Activated CD4-positive, alpha-beta T cell treated with anti-CD3 and anti-CD28 coated beads for 36 hours (primary cell): ENCODE results near the gene C16orf78. TPM values are rescaled to one million over a fixed set of nuclear protein-coding genes. Genes with fewer than 3 reads are reported as not detected.

Experiments
- ATAC-seq: fragments of 200-7000 bp; cut with Tn5 transposase; one replicate; pipeline ENCODE4 v1.10.0; 2021; ENCODE audit warnings: mild to moderate bottlenecking, moderate library complexity
- CTCF ChIA-PET: fragments of 350-600 bp; sonication (Branson Sonifier 250); formaldehyde crosslinking; loops from one replicate; lab custom pipeline; 2021; ENCODE audit warnings: antibody characterized with exemption; lab: Charles Lee
- POLR2A ChIA-PET: fragments of 350-600 bp; sonication (Branson Sonifier 250); formaldehyde crosslinking; loops from one replicate; lab custom pipeline; 2021; ENCODE audit warnings: antibody characterized with exemption, inconsistent platforms; lab: Charles Lee
- DNase-seq: peaks from one replicate; pipeline ENCODE4 v3.0.0-alpha.2; 2020
- H3K27ac Mint-ChIP-seq: one replicate; pipeline ENCODE4 v1.8.0; 2021; ENCODE audit warnings: mixed read lengths
- H3K27me3 Mint-ChIP-seq: one replicate; pipeline ENCODE4 v1.8.0; 2021; ENCODE audit warnings: mixed read lengths
- H3K36me3 Mint-ChIP-seq: one replicate; pipeline ENCODE4 v1.8.0; 2021; ENCODE audit warnings: low read depth, mixed read lengths
- H3K4me1 Mint-ChIP-seq: one replicate; pipeline ENCODE4 v1.8.0; 2021; ENCODE audit warnings: mixed read lengths
- H3K4me3 Mint-ChIP-seq: one replicate; pipeline ENCODE4 v1.8.0; 2021; ENCODE audit warnings: mild to moderate bottlenecking, moderate library complexity, mixed read lengths
- H3K9me3 Mint-ChIP-seq: one replicate; pipeline ENCODE4 v1.8.0; 2021; ENCODE audit warnings: low read depth, mixed read lengths
- intact Hi-C, 2 experiments: fragments of 100-400 bp; cut with DNase I in 1 of 2; cut with micrococcal nuclease in 1 of 2; formaldehyde crosslinking; loops; one replicate each; pipeline versions ENCODE4 v1.14.2 to v1.15.1; 2022 to 2024; cut with DNase I, micrococcal nuclease
- total RNA-seq, 2 experiments: library from RNA; stranded (reverse); gene quantifications; one replicate each; pipeline ENCODE4 v1.2.3, GENCODE V29; 2021

The C16orf78 gene
- not detected for total RNA-seq

DNA sequence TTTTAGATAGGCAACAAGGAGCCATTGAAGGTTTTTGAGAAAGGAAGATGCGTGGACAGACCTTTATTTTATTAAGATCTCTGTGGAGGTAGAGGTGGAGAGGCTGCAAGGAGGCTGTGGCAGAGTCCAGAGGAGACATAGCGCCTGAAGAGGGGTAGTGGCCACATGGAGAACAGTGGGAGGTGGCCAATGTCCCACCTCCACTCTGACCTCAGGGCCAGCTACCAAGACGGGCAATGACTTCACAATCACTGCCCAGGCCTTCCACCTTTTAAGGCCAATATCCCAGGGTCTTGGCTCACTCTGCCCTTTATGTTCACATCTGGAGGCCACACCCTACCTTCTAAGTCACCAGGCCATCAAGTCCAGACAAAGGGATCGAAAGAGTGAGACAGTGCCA lies at the start of gene C16orf78:
Gene C16orf78, plus strand, starts transcription at position 301 of the 400 bp plus-strand sequence. CDS start 136 bp downstream, outside the sequence.
- no peaks in the 10 kb centered on the region for H3K36me3 Mint-ChIP-seq
- DNase-seq (no peak), ATAC-seq (no peak)
- no peak within 1 kb of the TSS for H3K27ac Mint-ChIP-seq
- no peaks in the 10 kb centered on the region for H3K4me1 Mint-ChIP-seq
- ChIA-PET POLR2A (no interaction called here), CTCF (no interaction called here)
- no peaks in the 10 kb centered on the region for H3K9me3 Mint-ChIP-seq
- peaks cover 11% of the 10 kb centered on the region for H3K27me3 Mint-ChIP-seq
- no peak within 1 kb of the TSS for H3K4me3 Mint-ChIP-seq
- intact Hi-C loops, result no loop called here

- Mint-ChIP-seq H3K27ac (no peak overlapping the region), H3K4me1 (no peaks in the 10 kb centered on the region), H3K36me3 (no peaks in the 10 kb centered on the region), H3K27me3 (peaks cover 15% of the 10 kb centered on the region), H3K9me3 (peaks cover 6% of the 10 kb centered on the region), H3K4me3 (no peak overlapping the region)
- no peak for ATAC-seq
- DNase-seq, result no peak
- ChIA-PET CTCF (no interaction called here), POLR2A (no interaction called here)
- intact Hi-C loops, result no loop called here
These were observed 48.9 kb upstream of the C16orf78 start for GRCh38 chr16:49324703-49325102.

GRCh38 chr16:49327466-49327865 lies 46.1 kb upstream of the C16orf78 start:
- ChIA-PET POLR2A (no interaction called here), CTCF (no interaction called here)
- Mint-ChIP-seq H3K4me3 (no peak overlapping the region), H3K9me3 (no peaks in the 10 kb centered on the region), H3K27ac (no peak overlapping the region), H3K36me3 (no peaks in the 10 kb centered on the region), H3K27me3 (peaks cover 11% of the 10 kb centered on the region), H3K4me1 (no peaks in the 10 kb centered on the region)
- ATAC-seq (no peak), DNase-seq (no peak)
- intact Hi-C loops, result no loop called here

DNA sequence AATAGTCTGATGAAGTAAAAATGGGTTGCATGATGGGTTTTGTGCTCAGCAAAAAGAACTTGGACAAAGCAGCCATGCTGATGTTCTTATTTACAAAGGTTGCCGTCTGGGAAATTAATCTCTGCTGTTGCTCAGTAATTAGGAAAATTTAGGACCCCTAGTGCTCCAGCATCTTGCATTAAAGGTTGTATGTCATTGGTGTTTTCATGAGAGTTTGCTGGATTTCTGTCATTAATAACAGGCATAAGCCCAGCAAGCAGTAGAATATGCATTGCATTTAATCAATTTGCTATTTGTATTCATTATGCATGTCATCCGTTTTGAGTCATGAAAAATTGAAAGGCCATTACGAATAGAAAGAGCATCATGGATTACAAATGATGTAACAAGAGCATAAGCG lies 45.3 kb upstream of the C16orf78 start:
- intact Hi-C loops, result no loop called here
- DNase-seq (no peak), ATAC-seq (no peak)
- H3K9me3 Mint-ChIP-seq, result no peaks in the 10 kb centered on the region
- POLR2A ChIA-PET, result no interaction called here
- CTCF ChIA-PET, result no interaction called here
- H3K4me3 Mint-ChIP-seq, result no peak overlapping the region
- no peak overlapping the region for H3K27ac Mint-ChIP-seq
- no peaks in the 10 kb centered on the region for H3K36me3 Mint-ChIP-seq
- no peaks in the 10 kb centered on the region for H3K4me1 Mint-ChIP-seq
- peaks cover 11% of the 10 kb centered on the region for H3K27me3 Mint-ChIP-seq

DNA sequence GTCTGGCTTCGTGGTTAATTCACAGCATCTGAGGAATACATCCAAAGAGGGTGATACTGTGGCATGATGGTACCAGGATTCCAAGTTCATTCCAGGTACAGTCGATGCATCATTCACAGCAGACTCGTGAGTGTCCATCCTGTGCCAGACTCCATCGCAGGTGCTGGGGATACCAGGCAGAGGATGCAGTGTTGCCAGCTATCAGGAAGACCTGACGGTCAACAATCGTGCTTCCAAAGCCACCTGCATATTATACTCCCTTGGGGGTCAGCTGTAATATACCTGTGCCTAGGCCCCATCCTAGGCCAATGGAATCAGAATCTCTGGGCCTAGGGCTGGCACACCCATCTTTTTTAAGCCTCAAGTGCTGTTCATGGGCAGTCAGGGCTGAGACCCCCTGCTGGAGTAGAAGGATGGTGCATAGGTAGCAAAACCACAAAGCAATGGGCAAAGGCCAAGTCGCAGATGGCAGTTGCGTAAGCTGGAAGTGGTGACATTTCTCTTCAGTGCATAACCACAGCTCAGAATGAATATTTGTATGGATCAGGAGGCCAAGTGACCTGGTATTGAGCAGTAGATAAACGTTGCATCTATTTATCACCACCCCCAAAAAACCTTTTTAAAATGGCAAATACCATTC lies 42.9 kb upstream of the C16orf78 start:
- H3K27ac Mint-ChIP-seq, result no peak overlapping the region
- intact Hi-C loops, result no loop called here
- DNase-seq (no peak), ATAC-seq (no peak)
- no peaks in the 10 kb centered on the region for H3K4me1 Mint-ChIP-seq
- CTCF ChIA-PET, result interaction anchor here (0.6 kb wide), 1 partner anchor 49 kb away, joined by 3 read pairs; no protein-coding TSS in a partner anchor
- H3K36me3 Mint-ChIP-seq, result no peaks in the 10 kb centered on the region
- no peaks in the 10 kb centered on the region for H3K9me3 Mint-ChIP-seq
- POLR2A ChIA-PET, result no interaction called here
- no peak overlapping the region for H3K4me3 Mint-ChIP-seq
- peaks cover 5% of the 10 kb centered on the region for H3K27me3 Mint-ChIP-seq

GRCh38 chr16:49332589-49333258 lies 40.9 kb upstream of the C16orf78 start:
- Mint-ChIP-seq H3K4me1 (no peaks in the 10 kb centered on the region), H3K27ac (no peak overlapping the region), H3K36me3 (no peaks in the 10 kb centered on the region), H3K4me3 (no peak overlapping the region), H3K27me3 (peaks cover 12% of the 10 kb centered on the region), H3K9me3 (no peaks in the 10 kb centered on the region)
- DNase-seq (no peak), ATAC-seq (no peak)
- CTCF ChIA-PET, result interaction anchor here (0.6 kb wide), 1 partner anchor 599 kb away, joined by 3 read pairs; no protein-coding TSS in a partner anchor
- intact Hi-C loops, result no loop called here
- POLR2A ChIA-PET, result no interaction called here

DNA sequence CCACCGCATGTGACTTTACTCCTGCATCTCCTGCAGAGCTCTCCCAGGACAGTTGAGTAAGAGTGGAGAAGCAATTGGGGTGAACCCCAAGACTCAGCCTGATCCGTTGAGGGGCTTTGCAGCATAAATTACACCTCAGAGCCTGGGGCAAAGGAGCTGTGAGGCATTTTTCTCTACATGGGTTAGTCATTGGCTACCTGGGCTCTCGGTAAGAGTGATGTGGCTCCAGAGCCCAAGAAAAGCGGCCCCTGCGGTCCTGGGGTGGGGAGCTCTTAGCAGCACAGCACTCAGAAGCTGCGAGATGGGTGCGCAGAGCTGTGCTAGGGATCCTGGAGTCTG lies 40.4 kb upstream of the C16orf78 start:
- H3K9me3 Mint-ChIP-seq, result no peaks in the 10 kb centered on the region
- no peak overlapping the region for H3K27ac Mint-ChIP-seq
- no peaks in the 10 kb centered on the region for H3K36me3 Mint-ChIP-seq
- intact Hi-C loops, result no loop called here
- DNase-seq, result no peak
- CTCF ChIA-PET, result interaction anchor here (0.6 kb wide), 1 partner anchor 598 kb away, joined by 3 read pairs; no protein-coding TSS in a partner anchor
- ATAC-seq, result no peak
- no peak overlapping the region for H3K4me3 Mint-ChIP-seq
- H3K4me1 Mint-ChIP-seq, result no peaks in the 10 kb centered on the region
- peaks cover 13% of the 10 kb centered on the region for H3K27me3 Mint-ChIP-seq
- POLR2A ChIA-PET, result no interaction called here

GRCh38 chr16:49335828-49336227 lies 37.8 kb upstream of the C16orf78 start:
- no peaks in the 10 kb centered on the region for H3K9me3 Mint-ChIP-seq
- H3K27ac Mint-ChIP-seq, result no peak overlapping the region
- CTCF ChIA-PET, result no interaction called here

DNA sequence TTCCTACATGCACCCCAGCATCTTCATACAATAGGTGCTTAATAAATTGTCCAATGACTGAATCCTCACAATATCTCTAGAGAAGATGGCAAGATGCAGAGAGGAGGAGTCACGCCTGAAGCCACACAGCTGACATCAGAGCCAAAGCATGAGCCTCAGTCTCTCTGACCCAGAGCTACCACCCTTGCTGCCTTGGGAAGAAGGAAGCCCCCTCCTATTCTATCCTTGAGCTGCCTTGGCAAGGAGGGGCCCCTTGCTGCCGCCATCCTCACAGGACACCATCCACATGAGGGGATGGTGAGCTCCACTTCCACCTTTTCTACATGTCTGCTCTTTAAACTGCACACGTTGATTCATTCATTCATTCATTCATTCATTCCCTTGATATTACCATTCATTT lies 37.0 kb upstream of the C16orf78 start:
- no peak overlapping the region for H3K27ac Mint-ChIP-seq
- POLR2A ChIA-PET, result no interaction called here
- ATAC-seq (no peak), DNase-seq (no peak)
- H3K27me3 Mint-ChIP-seq, result peaks cover 18% of the 10 kb centered on the region
- H3K4me3 Mint-ChIP-seq, result no peak overlapping the region
- no peaks in the 10 kb centered on the region for H3K9me3 Mint-ChIP-seq
- H3K36me3 Mint-ChIP-seq, result no peaks in the 10 kb centered on the region
- H3K4me1 Mint-ChIP-seq, result no peaks in the 10 kb centered on the region
- intact Hi-C loops, result no loop called here
- CTCF ChIA-PET, result no interaction called here

More at GRCh38 chr16:49335828-49336227, 37.8 kb upstream of the C16orf78 start:
- intact Hi-C loops, result no loop called here
- H3K4me3 Mint-ChIP-seq, result no peak overlapping the region
- ATAC-seq (no peak), DNase-seq (no peak)
- no peaks in the 10 kb centered on the region for H3K36me3 Mint-ChIP-seq
- peaks cover 17% of the 10 kb centered on the region for H3K27me3 Mint-ChIP-seq
- POLR2A ChIA-PET, result no interaction called here
- no peaks in the 10 kb centered on the region for H3K4me1 Mint-ChIP-seq

DNA sequence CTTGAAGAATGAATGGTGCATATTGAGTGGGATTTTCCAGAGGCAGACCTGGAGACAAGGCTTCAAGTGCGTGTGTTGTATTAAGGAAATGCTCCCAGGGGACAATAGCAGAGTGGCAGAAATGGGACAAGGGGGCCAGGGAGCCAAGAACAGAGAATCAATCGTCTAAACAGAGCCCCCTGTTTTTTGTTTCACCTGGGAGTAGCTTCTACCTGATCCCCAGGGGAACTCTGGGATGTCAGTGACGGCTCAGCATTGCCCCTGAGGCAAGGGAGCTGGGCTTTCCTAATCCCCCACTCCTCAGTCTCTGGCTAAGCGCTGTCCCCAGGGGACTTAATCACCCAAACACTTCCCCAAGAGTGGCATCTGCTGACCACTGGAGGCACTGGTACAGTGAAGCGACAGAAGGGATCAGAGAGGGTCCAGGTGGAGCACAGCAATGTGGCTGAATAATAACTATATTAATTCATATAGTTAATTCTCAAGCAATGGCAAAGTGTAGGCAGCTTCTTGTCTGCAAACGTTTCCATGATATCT lies 35.7 kb upstream of the C16orf78 start:
- Mint-ChIP-seq H3K4me3 (no peak overlapping the region), H3K36me3 (no peaks in the 10 kb centered on the region), H3K27me3 (peaks cover 20% of the 10 kb centered on the region), H3K4me1 (no peaks in the 10 kb centered on the region), H3K27ac (no peak overlapping the region), H3K9me3 (no peaks in the 10 kb centered on the region)
- ChIA-PET CTCF (no interaction called here), POLR2A (no interaction called here)
- no peak for DNase-seq
- ATAC-seq, result no peak
- intact Hi-C loops, result no loop called here

GRCh38 chr16:49338611-49339265 lies 34.9 kb upstream of the C16orf78 start:
- DNase-seq, result no peak
- ChIA-PET CTCF (no interaction called here), POLR2A (no interaction called here)

More at GRCh38 chr16:49338611-49339265, 34.9 kb upstream of the C16orf78 start:
- H3K4me1 Mint-ChIP-seq, result no peaks in the 10 kb centered on the region
- H3K27me3 Mint-ChIP-seq, result peaks cover 20% of the 10 kb centered on the region
- no peak for ATAC-seq
- no peaks in the 10 kb centered on the region for H3K9me3 Mint-ChIP-seq
- no peak overlapping the region for H3K27ac Mint-ChIP-seq
- H3K36me3 Mint-ChIP-seq, result no peaks in the 10 kb centered on the region
- no peak overlapping the region for H3K4me3 Mint-ChIP-seq
- intact Hi-C loops, result no loop called here
